ENCODE results near the gene PTTG1IP.
"Not testable (repeated sequence)": the region's sequence is repeated elsewhere in the genome, so short reads cannot be mapped to it uniquely, and the experiment has no call there.

PTTG1IP gene, protein sequence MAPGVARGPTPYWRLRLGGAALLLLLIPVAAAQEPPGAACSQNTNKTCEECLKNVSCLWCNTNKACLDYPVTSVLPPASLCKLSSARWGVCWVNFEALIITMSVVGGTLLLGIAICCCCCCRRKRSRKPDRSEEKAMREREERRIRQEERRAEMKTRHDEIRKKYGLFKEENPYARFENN

DNA sequence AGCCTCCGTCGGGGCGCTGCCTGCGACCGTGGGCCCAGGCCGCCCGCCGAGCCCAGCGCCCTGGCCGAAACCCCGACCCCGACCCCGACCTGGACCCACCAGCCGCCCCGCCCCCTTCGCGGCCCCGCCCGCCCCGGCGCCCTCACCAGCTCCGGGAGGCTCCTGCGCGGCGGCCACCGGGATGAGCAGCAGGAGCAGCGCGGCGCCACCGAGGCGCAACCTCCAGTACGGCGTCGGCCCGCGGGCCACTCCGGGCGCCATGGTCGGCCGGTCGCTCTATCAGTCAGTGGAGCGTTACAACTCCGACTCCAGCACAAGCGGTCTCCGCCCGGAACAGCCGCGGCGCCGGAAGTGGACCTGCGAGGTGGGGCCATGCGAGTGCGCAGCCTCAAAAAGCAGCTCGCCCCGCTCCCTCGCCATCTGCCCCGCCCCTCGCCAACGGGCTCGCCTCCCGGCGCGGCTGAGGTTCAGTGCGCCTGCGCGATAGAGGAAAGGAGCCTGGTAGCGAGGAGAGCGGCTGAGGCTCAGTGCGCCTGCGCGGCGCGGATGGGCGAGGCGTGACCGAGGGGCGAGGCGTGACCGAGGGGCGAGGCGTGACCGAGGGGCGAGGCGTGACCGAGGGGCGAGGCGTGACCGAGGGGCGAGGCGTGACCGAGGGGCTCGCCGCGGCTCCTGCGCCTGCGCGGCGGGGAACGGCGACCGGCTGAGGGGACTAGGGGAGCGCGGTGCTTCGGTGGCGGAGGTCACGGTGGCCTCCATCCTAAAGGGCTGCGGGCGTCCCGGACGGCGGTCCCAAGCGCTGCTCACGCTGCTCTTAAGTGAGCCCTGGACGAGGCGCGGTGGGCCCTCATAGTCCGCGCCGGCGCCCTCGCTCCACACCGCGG, at the start of gene PTTG1IP:
PTTG1IP (minus strand) TSS at position 335 of the 884 bp plus-strand sequence; CDS start at position 261, 74 bp downstream.
- DNase-seq (ENCODE audit: low spot score), result peak; percentile 96

DNA sequence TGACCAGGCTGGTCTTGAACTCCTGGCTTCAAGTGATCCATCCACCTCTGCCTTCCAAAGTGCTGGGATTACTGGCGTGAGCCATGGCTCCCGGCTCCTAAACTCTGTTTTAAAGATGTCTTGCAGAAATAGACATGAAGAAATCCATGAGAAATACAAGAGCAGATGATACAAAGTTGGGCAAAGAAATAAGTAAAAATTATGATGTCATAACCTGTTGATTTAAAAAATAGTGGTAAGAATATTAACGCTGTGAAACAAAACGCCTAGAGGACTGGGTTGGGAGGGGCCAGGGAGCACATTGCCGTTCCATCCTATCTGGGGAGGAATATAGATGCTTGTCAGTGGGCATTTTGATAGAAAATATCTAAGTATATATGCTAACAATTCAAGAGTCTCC, 48.4 kb upstream of the PTTG1IP start:
- no peak for DNase-seq (ENCODE audit: low spot score)

DNA sequence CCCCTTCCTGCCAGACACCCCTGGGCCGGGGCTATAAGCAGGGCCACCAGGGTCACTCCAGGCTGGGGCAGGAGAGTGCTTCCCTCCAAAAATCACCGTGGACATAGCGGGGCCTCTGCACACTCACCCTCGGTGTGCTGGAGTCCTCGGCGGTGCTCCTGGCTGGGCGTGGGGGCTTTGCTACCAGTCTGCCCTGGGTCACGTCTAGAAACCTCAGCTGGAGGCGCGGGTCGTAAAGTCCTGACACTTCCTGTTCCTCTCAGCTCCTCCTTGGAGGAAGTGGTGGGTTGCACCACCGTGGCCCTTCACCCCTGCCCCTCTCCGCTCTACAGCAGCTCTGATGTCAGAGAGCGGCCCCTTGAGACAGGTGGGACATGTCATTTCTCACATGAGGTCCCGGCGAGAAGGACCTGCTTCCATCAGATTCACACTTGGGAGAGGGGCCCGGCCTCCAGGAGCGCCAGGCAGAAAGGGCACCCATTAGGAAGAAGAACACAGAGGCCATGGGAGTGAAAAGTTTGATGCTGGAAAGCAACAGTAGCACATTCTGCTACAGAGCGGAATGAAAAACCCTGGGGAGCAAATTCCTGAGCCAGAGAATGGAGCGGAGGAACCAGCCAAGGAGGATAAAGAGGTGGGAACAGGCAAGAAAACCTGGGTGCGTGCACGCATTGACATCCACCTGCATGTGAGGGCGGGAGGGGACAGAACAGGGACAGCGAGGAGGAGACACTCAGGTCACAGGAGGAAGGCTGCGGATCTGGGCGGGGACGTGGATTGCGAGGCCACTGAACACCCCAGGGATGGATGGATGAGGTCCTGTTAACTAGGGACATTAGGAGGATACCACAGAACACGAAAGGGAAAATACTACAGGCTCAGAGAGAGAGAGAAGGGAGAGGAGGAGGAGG, 47.5 kb upstream of the PTTG1IP start, which contains the start of gene ITGB2:
ITGB2 (minus strand) TSS at position 206 of the 911 bp plus-strand sequence. CDS start 10,117 bp downstream, outside the sequence.
- DNase-seq (ENCODE audit: low spot score), result no peak

DNA sequence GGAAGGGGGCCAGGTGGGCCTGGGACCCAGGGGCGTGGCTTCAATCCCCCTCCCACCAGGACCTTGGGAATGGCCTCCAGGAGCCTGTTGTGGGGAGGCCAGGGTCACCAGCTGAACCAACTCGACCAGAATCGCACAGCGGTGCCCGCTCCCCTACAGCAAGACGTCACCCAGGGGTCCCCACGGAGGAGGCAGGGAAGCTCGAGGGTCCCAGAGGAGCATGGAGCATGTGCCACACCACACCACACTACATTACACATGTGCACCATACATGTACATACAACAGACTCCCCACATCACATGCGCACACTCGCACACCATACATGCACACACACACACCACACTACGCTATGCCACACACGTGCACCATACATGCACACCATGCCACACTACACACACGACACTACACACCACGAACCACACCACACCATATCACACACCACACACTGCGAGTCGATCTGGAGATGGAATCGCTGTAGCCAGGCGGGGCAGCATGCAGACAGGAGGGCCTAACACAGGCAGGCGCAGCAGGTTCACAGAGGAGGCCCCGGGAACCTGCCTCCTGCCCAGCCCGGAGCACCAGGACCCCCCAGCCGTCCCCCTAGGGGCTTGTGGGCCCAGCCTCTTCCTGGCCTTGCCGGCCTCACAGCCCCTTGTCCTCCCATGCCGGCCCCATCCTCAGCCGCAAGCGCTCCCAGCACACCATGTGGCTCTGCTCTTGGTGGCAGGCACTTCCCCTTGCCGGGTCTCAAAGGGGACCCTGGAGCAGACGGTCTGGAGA, 46.6 kb upstream of the PTTG1IP start:
- DNase-seq (ENCODE audit: low spot score), result no peak

DNA sequence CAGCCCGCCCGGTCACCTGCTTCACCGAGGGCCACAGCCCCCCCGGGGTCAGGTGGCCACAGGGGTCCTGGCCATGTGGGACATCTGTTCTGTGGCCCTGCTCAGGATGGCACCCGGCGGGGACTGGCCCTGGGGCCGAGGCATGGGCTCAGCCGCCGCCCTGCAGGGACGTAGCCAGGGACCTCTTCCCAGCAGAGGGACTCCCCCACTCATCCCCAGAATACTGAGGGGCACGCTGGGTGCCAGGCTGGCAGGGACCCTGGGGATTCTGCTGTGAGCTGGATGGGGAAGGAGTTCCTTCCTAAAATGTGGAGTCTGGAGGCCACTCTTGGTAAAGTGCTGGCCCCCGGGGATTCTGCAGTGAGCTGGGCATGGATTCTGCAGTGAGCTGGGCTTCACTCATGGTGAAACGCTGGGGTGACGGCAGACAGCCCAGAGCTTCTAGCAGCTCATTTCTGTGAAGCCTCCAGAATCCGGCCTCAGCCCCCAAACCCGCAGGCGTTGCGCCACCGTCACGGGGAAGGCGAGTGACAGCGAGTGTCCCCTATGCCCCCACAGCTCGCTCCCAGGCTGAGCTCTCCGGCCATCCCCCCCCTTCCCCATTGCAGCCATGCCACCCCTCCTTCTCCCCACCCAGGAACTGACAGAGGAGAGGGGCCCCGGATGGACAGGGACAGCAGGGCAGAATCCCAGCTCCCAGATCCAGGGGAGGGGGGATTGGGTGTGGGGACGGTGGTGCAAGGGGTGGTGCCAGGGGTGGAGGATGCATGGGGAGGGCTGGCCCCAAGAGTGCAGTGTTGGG, 45.8 kb upstream of the PTTG1IP start:
- DNase-seq (ENCODE audit: low spot score), result no peak

DNA sequence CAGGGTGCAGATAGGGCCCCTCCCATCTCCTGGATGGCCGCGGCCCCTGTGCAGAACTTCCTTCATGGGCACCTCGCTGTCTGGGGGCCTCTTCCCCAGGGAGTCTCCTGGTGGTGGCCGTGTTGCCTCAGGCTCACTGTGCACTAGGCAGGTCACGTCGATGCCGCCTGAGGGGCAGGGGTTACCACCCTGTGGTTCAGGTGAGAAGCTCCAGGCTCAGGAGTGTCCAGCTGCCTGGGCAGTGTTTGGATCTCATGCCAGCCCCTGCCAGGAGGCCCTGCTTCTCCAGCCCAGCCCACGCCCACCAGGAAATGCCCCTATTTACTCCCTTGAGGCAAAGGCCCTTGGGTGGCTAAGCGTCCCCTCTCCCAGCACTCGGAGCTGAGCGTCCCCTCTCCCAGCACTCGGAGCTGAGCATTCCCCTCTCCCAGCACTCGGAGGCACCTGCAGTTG, 45.1 kb upstream of the PTTG1IP start:
- no peak for DNase-seq (ENCODE audit: low spot score)

DNA sequence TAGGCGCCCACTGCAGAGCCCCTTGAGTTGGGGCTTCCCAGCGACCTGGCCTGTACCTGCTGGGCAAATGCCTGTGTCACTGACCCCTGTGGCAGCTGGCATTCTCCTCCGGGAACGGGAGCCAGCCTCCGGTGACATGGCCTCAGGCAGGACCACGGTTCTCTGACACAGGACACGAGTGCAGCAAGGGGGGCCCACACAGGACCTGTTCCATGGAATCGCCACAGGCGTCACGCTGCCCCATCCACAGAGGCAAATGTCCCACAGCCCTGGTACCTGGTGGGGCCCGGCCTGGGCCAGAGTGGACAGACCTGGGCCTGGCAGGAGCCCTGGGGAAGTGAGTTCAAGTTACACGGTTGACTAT, 44.6 kb upstream of the PTTG1IP start:
- DNase-seq (ENCODE audit: low spot score), result no peak

DNA sequence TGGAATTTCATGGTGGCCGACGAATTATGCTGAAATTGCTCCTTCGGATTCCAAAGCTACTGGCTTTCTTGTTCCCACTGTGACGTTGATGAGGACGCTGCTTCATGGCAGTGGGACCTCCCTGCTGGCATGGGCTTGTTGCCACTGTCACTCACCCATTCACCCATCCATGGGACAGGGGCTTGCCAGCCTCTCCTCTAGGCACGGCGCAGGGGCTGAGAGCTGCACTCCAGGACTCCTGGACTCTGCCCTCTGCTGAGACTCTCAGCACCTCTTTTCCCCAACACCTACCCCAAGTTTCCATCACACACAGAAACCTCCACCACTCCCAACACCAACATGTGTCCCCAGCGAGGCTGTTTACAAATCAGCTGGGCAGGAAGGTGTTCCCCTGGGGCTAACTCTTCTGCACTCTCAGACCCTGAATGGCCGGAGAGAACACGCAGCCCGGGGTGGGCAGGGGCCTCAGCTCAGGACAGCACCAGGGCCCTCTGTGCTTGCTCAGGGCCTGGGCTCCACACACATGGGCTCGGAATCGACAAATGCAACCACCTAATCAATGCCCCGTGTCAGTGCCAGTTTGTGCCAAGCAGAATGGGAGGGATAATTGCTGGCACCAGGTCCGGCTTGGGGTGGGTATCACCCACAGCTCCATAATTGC, 44.1 kb upstream of the PTTG1IP start:
- no peak for DNase-seq (ENCODE audit: low spot score)

DNA sequence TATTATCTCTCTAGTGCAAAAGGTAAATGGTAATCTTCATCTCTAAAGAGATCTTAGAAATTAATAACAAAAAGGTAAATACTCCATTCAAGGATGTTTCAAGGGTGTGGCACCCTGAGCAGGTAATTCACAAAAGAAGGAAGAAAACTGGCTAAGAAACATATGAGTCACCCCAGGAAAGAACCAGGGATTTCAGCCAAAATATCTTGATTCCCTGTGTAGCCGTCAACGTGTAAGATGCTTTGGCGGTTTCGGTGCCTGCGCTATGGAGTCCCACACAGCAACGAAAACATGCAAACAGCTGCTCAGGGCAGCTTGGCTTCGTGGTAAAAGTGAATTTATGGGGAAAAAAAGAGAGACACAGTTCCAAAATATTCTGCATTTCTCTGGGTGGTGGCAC, 43.5 kb upstream of the PTTG1IP start:
- DNase-seq (ENCODE audit: low spot score), result no peak

DNA sequence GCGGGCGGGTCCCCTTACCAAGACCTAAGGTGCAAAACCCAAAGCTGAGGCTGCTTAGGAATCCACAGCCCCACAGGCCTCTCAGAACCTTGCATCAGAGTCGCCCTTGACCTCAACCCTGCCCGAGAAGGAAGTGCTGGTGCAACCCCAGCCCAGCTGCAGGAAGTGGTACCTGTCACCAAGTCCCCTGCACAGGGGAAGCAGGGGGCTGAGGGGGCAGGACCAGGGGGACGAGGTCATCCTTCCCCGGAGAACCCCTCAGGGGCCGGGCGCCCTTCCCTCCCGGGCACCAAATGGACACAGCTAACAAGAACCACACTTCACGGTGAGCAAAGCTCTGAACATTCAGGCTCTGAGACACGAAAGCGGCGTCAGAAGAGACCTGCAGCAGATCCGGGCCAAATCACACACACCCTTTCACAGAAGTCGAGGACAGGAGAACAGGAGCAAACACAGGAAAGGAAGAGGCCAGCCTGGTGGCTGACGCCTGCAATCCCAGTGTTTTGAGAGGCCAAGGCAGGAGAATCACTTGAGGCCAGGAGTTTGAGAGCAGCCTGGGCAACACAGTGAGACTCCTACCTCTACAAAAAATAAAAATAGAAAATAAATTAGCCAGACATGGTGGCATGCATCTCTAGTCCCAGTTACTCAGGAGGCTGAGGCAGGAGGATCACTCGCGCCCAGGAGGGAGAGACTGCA, 40.8 kb upstream of the PTTG1IP start:
- no peak for DNase-seq (ENCODE audit: low spot score)

DNA sequence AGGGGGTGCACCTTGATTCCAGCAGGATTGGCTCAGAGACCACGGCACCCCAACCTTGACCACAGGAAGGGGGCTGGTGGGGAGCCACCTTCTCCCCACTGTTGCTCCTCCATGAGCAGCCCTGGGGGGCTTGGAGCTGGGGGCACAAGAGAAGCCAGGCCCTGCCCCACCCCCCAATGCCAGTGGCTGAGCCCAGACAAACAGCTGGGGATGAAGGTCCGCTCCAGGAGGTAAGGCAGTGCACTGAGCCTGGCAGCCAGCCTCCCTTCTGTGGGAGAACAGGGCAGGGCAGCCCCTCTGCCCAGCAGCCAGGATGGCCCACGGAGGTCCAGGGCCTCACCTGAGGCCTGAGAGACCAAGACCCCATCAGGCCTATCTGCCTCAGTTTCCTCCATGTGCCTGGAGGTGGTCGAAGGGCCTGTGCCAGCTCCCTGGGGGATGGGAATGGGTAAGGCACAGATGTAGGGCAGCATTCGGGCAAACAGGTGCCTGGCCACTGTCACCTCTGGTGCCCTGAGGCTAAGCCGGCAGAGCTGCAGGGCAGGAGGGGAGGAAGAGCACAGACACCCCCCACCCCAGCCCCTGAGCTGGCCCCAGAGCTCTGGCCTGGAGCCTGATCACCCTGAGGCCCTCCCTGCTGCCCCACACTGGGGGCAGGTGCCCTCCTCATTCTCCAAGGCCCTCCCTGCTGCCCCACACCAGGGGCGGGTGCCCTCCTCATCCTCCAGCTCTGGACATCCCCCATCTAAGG, 40.1 kb upstream of the PTTG1IP start:
- DNase-seq (ENCODE audit: low spot score), result no peak

DNA sequence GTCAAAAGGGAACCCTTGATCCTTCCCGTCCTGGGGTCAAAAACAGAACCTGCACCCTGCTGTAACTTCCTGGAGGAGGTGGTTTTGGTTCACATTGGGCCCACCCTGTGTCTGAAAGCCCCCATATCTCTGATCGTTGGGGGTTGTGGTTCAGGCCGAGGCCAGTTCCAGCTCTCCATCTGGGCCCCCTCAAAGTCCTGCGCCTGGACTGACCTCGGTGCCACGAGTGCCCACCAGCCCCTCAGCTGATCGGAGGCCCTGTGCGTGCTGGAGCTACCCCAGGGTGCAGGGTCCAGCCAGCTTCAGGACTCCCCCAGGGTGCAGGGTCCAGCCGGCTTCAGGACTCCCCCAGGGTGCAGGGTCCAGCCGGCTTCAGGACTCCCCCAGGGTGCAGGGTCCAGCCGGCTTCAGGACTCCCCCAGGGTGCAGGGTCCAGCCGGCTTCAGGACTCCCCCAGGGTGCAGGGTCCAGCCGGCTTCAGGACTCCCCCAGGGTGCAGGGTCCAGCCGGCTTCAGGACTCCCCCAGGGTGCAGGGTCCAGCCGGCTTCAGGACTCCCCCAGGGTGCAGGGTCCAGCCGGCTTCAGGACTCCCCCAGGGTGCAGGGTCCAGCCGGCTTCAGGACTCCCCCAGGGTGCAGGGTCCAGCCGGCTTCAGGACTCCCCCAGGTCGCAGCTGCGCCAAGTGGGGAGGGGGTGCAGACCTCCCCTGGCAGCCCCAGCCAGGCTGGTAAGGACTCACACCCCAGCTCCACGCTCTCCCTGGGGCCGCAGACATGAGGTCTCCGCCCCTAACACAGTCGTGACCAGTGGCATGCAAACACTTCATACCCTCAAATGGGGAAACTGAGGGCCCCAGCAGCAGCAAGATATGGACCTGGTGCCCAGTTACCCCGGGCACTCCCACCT, 39.3 kb upstream of the PTTG1IP start:
- not testable (repeated sequence) for DNase-seq (ENCODE audit: low spot score)

DNA sequence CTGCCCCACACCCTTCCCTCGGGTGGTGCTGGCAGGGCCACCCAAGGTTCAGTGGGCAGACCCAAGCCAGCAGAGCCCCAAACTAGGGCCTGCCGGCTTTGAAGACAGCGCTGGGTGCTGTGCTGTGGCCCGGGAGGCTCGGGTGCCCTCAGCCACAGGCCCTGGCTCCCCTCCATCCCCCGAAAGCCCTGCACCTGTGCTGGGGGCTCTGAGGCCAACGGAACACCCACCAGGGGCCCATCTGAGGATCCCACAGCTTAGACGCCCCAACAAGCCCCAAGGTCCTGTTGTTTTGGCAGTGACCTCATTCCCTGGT, 38.6 kb upstream of the PTTG1IP start:
- DNase-seq (ENCODE audit: low spot score), result no peak

DNA sequence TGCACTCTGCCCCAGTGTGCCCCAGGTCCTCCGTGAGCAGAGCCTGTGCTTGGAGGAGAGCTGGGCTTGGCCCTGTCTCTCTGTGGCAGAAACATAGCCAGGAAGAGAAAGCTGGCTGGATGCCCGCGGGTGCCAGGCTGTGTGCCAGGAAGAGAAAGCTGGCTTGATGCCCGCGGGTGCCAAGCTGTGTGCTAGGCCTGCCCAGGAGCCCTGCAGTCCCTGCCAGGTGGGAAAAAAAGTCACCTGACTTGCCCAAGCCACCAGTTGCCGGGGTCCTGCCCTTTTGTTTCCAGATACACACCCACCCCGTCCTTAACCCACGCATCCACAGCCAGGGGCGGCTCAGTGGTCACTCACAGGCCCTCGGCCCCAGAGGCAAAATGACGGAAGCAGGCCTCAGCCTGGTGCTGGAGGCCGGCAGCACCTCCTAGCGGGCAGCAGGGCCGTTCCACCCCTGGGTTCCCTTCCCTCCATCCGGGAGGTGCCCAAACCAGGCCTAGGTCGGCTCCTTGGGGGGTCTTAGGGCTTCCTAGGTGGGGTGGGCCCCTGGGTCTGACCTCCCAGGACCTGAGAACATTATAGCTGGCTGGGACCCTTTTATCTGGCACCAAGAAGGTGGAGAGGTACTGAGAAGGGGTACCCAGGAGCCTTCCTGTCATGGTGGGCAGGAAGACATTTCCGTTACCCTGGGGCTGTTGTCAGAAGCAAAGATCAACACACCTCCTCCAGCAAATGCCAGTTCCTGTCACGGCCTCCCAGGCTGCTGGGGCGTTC, 38.1 kb upstream of the PTTG1IP start:
- peak; percentile 63 for DNase-seq (ENCODE audit: low spot score)

DNA sequence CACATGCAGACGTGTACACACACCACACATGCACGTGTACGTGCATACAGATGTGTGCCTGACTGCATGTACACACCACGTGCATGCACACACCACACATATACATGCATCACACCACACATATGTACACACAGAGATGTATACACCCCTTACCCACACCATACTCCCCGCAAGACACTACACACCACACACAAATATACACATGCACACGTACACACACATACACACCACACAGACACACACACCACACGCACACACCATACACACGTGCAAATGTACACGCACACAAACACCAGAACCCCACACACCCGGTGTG, 37.5 kb upstream of the PTTG1IP start:
- no peak for DNase-seq (ENCODE audit: low spot score)

DNA sequence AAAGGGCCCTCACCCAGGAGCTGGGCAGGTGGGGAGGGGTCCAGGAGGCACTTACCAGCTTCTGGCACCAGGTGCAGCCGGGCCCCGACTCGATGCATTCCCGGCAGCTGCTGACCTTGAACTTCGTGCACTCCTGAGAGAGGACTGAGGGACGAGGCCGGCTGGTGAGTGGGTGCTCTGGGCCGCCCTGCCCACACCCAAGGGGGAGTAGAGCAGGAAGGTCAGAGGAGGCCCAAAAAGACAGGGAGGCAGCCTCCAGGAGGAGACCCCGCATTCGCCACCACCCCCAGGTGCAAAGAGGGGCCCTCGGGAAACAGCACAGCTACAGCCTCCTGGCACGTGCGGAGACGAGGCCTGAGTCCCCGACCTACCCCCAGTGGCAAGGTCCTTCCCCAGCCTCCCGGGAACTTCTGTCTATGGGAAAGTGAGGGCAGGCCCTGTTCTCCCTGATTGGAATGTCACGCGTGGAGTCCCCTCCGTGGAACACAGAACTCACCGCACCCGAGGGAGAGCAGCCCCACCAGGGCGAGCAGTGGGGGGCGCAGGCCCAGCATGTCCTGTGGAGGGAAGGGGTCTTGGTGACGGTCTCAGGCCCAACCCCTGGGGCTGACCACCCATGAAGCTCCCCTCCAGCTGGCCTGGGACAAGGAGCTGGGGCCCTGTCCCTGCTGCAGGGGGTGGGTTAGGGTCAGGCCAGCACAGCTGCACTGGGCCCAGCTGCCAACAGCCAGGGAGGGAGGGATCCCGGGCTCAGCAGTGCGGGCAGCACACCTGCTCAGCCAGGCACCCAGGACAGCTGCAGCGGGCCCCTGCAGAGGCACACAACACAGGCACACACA, 37.0 kb upstream of the PTTG1IP start:
- DNase-seq (ENCODE audit: low spot score), result no peak
